ENCODE data around the gene RARS2. TPM values are rescaled to one million over a fixed set of nuclear protein-coding genes. Genes with fewer than 3 reads are reported as not detected.
"Not testable (repeated sequence)": the region's sequence is repeated elsewhere in the genome, so short reads cannot be mapped to it uniquely, and the experiment has no call there.

The RARS2 gene, protein sequence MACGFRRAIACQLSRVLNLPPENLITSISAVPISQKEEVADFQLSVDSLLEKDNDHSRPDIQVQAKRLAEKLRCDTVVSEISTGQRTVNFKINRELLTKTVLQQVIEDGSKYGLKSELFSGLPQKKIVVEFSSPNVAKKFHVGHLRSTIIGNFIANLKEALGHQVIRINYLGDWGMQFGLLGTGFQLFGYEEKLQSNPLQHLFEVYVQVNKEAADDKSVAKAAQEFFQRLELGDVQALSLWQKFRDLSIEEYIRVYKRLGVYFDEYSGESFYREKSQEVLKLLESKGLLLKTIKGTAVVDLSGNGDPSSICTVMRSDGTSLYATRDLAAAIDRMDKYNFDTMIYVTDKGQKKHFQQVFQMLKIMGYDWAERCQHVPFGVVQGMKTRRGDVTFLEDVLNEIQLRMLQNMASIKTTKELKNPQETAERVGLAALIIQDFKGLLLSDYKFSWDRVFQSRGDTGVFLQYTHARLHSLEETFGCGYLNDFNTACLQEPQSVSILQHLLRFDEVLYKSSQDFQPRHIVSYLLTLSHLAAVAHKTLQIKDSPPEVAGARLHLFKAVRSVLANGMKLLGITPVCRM
- total RNA-seq = 10 to 100 TPM; 28.8 to 32.0 TPM
- long read RNA-seq, transcript RARS2-201 (20 exons, 1,818 nt) = major isoform, 31 of 76 reads
- long read RNA-seq, partial matches to known transcripts = 3 of 76 reads
- long read RNA-seq, other reads (novel, unspliced or antisense) = 42 of 76 reads

DNA sequence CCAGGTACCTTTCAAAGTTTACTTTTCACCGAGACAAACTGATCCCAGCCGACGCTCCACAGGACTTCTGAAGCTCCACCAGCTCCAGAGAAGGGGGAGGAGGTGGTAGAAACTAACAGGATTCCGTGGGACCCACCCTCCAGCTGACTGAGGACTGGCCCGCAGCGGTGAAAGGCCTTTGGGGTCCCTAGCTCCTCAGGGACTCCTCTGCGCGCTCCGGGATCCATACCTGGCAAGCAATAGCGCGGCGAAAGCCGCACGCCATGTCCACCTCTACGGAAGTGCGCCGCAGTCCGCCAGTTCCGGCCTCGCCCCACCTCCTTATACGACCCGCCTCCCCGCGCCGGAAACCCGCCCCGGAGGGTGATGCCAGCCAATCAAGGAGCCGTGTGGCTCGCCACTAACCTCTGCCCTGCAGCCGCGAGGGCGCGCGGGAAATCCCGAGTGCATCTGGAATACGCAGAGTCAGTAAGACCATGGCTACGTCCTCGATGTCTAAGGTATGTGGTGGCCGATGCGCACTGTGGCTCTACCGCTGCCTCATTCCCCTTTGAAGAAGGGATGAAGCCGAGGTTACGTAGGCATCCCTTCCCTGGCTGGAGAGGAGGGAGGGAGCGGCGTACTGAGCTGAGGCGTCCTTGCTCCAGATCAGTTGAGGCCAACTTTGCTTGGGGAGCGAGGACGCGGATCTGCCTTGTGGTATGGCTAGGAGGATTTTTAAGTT, at the start of gene RARS2, which contains the start of gene ORC3:
Gene RARS2, minus strand, starts transcription at position 295 of the 724 bp plus-strand sequence. Its CDS starts 30 bp downstream, at position 265.
Gene ORC3, plus strand, starts transcription at position 443 of the 724 bp plus-strand sequence. Its CDS starts 34 bp downstream, at position 477.
- ATAC-seq (peak; percentile 99), DNase-seq (peak; percentile 97)
- intact Hi-C loops (cut with DNase I, micrococcal nuclease) = no loop called here

DNA sequence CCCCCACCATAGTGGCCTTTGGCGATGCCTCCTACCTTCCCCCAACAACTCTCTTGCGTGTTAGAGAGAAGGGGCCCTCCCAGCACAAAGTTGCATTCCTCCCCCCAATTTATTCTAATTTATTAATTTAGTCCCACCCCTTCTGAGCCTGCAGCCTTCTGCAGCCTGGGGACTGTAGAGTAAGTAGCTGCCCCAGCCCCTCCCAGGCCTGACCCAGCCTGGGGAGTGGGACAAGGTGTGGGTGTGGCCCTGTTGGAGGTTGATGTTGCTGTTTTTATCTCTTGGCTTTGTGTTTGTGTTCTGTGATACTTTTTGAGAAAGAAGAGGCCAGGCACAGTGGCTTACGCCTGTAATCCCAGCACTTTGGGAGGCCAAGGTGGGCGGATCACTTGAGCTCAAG, 49.6 kb upstream of the RARS2 start:
- intact Hi-C loops (cut with DNase I, micrococcal nuclease) = no loop called here

DNA sequence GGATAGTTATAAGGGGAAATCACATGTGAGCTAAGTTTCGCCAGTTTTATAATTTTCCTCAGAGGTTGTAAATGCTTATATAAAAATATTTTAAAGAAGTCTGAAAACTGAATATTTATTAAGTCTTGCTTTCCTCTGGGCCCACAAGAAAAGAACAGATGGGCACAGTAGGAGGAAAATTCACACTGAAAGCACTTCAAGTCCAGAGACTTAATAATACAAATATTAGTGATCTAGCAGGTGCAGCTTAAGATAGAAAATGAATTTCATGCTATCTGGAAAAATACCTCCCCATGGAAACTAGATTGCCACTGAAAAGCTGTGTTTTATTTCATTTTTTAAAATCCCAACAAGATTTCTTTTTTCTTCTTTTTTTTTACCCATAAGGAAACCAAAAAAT, 47.3 kb upstream of the RARS2 start:
- intact Hi-C loops (cut with DNase I, micrococcal nuclease) = no loop called here
- DNase-seq (no peak), ATAC-seq (no peak)

More for the DNA sequence above, 49.6 kb upstream of the RARS2 start:
- no peak for ATAC-seq
- DNase-seq = no peak

DNA sequence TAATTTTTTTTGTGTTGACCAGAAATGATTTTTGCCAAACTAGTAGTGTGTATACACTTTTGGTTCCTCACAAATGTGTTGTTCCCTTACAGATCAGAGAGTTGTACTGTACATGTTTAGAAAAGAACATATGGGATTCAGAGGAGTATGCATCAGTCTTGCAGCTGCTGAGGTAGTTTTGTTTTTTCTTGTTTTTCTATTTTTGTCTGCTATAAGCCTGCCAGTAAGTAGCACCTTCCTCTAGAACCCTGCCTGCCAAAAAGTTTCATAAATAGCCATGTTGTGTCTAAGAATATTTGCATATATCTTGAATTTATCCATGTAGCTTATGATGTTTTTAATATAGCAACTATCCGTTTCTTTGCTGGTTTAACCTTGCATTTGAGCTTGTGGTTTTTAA, 46.5 kb upstream of the RARS2 start:
- intact Hi-C loops (cut with DNase I, micrococcal nuclease) = no loop called here
- ATAC-seq (no peak), DNase-seq (no peak)

DNA sequence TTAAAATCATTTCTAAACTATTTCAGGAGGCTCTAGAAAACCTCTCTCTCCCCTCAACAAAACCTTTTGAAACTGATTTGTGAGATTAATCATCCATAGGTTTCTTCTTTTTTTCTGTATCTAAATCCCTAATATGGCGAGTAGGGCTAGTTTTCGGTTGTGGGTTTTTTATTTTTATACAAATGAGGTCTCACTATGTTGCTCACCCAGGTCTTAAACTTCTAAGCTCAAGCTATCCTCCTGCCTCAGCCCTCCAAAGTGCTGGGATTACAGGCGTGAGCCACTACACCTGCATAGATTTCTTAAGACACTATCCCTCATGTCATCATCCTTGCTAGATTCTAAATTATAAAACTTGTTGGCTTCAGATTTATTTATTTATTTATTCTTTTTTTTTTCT, 44.1 kb upstream of the RARS2 start:
- no peak for ATAC-seq
- DNase-seq = no peak
- intact Hi-C loops (cut with DNase I, micrococcal nuclease) = no loop called here

DNA sequence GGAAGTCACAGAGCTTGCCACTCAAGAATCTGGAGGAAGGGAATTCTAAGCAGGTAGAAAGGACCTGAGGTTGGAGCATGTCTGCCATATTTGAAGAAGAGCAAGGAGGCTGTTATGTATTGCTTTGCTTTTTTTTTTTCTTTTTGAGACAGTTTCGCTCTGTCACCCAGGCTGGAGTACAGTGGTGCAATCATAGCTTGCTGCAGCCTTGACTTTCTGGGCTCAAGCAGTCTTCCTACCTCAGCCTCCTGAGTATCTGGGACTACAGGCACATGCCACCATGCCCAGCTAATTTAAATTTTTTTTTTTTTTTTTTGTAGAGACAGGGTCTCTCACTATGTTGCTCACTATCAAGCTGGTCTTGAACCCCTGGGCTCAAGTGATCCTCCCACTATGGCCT, 41.0 kb upstream of the RARS2 start:
- ATAC-seq = no peak
- DNase-seq = no peak
- intact Hi-C loops (cut with DNase I, micrococcal nuclease) = no loop called here

DNA sequence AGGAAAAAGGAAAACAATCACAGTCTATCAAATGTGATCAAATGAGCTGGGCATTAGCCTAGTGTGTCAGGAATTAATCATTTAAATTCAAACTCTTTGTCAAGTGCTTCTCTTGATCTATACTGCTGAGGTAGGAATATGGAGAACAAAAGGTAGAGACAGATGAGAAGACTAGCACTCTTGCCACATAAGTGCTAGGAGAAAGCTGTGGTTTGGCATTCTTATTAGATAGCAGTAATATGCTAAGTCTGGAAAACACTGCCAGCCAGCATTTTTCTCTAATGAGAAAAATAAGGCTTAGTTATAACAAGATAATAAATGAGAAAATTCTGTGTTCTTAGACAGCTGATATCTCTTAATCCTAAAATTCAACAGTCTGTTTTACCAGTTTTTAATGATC, 39.1 kb upstream of the RARS2 start:
- no peak for DNase-seq
- intact Hi-C loops (cut with DNase I, micrococcal nuclease) = no loop called here
- ATAC-seq = peak; percentile 43

DNA sequence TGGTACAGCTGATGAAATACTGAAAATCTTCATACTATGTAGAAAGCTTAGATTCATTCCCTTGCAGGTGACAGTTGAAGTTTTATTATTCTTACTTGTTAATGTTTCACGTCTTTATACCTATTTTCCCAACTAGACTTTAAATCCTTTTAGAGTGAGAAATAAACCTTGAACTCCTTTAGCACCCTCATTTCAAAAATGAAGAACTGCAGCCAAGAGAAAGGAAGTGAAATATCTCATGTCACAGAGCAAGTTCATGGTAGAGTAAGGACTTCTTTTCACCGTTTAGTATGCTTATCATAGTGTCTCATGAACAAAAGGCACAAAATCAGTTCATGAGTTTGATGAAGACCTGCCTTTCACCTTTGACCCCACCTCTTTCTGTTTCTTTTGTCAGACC, 38.6 kb upstream of the RARS2 start:
- intact Hi-C loops (cut with DNase I, micrococcal nuclease) = no loop called here
- ATAC-seq (peak; percentile 93), DNase-seq (no peak)

DNA sequence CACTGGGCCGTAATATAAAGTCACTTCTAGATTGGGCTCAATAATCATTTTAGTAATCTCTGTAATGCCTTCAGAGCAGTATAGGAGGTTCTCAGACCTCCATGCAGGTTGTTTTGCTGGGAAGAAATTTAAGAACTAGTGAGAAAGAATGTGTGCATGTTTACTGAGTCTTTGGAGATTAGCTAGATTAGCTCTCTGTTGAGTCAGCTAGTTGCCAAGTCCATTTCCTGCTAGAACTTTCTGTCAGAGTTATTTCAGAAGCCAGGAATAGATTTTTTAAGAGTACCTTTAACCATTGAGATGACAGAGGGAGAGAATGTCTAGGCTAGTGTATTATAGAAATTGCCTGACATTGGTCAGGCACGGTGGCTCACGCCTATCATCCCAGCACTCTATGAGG, 33.5 kb upstream of the RARS2 start:
- DNase-seq (no peak), ATAC-seq (no peak)
- intact Hi-C loops (cut with DNase I, micrococcal nuclease) = no loop called here

DNA sequence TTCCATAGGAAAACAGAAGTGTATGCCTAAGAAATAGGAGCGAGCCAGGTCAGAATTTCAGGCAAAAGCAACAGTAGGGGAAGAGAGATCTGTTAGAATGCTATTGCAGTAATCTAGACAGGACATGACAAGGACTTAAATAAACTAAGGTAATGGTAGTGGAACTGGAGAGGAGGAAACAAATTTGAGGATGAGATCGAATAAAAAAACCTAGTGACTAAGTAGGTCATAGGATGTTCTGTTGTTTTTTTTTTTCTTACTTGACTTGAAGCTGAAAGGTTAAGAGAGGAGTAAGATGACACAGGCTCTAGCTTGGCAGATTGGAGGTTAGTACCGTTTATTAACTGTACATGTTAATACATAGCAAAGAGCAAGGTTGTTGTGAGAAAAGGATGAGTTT, 28.7 kb upstream of the RARS2 start:
- ATAC-seq (no peak), DNase-seq (no peak)
- intact Hi-C loops (cut with DNase I, micrococcal nuclease) = no loop called here

DNA sequence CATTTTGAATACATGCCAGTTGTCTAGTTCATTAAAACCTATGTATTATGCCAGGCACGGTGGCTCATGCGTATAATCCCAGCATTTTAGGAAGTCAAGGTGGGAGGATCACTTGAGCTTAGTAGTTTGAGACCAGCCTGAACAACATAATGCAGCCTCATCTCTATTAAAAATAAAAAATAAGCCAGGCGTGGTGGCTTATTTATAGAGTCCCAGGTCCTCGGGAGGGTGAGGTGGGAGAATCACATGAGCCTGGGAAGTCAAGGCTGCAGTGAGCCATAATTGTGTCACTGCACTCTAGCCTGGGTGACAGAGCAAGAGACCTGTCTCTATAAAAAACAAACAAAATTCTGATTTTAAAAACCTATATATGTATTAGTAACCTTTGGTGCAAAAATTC, 27.6 kb upstream of the RARS2 start:
- no peak for ATAC-seq
- intact Hi-C loops (cut with DNase I, micrococcal nuclease) = no loop called here
- no peak for DNase-seq

DNA sequence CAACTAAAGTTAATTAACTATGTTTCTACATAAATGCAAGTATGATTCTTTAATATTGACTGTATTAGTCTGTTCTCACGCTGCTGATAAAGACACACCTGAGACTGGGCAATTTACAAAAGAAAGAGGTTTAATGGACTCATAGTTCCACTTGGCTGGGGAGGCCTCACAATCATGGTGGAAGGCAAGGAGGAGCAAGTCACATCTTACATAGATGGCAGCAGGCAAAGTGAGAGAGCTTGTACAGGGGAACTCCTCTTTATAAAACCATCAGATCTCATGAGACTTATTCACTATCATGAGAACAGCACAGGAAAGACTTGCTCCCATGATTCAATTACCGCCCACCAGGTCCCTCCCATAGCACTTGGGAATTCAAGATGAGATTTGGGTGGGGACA, 23.2 kb upstream of the RARS2 start:
- intact Hi-C loops (cut with DNase I, micrococcal nuclease); ATAC-seq; DNase-seq: not testable (repeated sequence)

DNA sequence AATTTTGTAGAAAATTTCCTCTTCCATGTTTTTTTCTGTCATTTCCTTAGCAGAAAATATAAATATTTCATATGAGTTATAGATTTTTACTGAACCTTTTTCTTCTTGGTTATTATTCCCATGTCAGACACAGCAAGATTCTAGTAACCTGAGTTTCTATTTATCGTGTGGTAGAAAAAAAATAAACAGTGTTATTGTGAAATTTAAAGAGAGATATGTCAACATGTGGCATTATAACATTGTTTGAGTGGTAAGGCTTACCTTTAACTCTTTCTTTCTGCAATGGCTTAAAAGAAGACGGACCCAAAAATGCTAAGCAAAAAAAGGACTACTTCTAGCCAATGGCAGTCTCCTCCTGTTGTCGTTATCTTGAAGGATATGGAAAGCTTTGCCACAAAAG, 19.0 kb upstream of the RARS2 start:
- no peak for ATAC-seq
- intact Hi-C loops (cut with DNase I, micrococcal nuclease) = no loop called here
- no peak for DNase-seq

DNA sequence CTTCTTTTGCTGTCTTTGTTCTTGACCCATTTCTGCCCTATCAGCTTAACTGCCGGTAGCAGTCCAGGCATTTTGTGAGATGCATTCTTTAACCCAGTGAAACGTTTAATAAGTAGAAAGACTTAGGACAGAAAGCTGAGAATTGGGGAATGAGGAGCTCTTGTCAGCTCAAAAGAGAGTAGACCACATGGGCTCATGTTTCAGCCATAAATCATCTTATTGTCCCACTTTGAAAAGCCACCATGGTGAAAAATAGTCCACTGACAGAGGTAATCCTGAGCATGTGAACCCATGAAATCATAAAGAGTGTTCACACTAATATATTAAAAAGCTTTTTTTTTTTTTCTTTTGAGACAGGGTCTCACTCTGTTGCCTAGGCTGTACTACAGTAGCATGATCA, 16.4 kb upstream of the RARS2 start:
- intact Hi-C loops (cut with DNase I, micrococcal nuclease) = no loop called here
- no peak for DNase-seq

DNA sequence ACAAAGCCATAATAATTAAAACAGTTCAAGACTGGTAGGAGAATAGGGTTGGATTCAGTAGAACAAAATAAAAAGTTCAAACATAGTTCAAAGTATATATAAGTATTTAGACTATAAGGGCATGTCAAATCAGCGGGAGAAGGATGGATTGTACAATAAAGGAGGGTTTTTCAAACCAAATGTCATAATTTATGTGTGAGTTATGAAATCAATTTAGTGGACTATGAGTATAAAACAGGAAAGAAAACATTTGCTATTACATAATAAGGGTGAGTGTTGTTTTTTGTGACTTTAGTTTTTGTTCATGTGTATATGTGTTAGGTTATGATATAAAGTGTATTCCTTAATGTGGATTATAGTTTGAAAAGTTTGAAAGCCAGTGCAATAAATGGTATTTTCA, 10.8 kb upstream of the RARS2 start:
- intact Hi-C loops (cut with DNase I, micrococcal nuclease) = no loop called here
- ATAC-seq = no peak
- DNase-seq = no peak

More for the DNA sequence above, 16.4 kb upstream of the RARS2 start:
- ATAC-seq = no peak

DNA sequence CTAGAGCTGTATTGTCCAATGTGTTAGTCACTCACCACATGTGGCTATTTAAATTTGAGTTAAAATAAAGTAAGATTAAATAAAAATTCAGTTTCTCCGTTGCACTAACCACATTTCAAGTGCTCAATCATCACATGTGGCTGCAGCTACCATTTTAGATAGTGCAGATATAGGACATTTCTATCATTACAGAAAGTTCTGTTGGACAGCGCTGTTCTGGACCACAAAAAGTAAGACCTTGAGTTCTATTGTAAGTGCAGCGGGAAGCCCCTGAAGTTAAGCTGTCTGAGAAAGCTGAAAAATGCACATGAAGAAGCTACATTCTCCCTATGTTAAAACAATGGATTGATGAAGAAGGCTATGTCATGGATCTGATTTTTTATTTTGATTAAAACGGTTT, 1.2 kb upstream of the RARS2 start:
- ATAC-seq (no peak), DNase-seq (no peak)
- intact Hi-C loops (cut with DNase I, micrococcal nuclease) = no loop called here

DNA sequence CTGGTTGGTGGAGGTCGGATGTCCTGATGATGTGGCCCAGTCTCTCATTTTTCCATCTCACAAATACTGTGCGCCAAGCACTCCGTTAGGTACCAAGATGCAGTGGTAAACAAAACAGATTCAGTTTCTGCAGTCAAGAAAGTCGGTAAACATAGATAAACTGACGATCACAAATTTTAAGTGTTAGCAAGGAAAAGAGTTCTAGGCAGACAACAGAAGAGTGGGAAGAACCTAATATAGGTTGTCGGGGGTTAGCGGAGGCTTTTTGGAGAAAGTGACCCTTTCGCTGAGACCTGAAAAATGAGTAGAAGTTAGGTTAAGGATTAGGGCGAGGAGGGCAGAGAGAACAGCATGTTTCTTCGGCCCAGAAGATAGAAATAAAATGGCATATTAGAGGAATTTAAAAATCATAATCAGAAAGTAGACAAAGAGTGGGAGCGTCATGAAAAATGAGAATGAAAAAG, 662 bp upstream of the RARS2 start:
- intact Hi-C loops (cut with DNase I, micrococcal nuclease) = no loop called here

DNA sequence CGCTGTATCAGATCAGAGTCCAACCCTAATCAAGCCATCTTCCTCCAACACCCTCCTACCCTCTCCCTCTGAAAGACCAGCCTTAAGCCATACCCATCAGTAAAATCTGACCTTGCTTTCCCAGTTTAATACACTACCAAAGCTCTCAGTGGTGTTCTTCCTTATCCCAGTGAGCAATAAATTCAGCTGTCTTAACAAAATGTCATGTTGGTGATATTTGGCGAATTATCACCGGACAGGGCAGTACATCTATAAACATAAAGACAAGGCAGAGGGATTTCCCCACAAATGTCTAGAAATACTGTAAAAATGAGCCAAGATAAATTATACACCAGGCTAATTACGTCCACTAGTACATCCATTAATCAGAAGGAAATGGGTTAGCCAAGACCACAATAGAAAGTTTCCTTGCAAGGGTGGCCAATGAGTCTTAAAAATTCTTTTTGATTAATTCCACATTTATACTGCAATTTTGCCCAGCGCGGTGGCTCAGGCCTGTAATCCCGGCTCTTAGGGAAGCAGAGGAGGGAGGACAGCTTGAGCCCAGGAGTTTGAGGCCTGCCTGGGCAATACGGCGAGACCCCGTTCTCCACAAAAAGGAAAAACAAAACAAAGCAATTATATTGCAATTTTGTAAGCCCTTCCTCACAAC, 905 bp downstream of the RARS2 start:
- intact Hi-C loops (cut with DNase I, micrococcal nuclease) = no loop called here
- ATAC-seq (peak; percentile 31), DNase-seq (no peak)

More for the DNA sequence above, 662 bp upstream of the RARS2 start:
- no peak for ATAC-seq
- DNase-seq = no peak

Measured in left colon (tissue), 2 donors.